DOHH2 (cell line): ENCODE results near the gene BCL2A1.
"Not testable (repeated sequence)": the region's sequence is repeated elsewhere in the genome, so short reads cannot be mapped to it uniquely, and the experiment has no call there.

ENCODE experiments used
- H3F3A ChIP-seq: fragments of 200-600 bp; sonication (generic), shearing (Covaris generic); 2 replicates; pipeline ENCODE4 v1.6.0; 2016; ENCODE audit warnings: antibody characterized with exemption, mild to moderate bottlenecking; ENCODE audit not compliant: control insufficient read depth, insufficient read depth
- H3K27ac ChIP-seq: fragments of 200-600 bp; sonication (generic); 2 replicates; pipeline ENCODE4 v1.5.1; 2014; ENCODE audit warnings: low read depth, mild to moderate bottlenecking, low read length, moderate library complexity
- H3K27me3 ChIP-seq: fragments of 200-600 bp; sonication (generic); 2 replicates; pipeline ENCODE4 v1.6.1; 2014; ENCODE audit warnings: mild to moderate bottlenecking, low read length, mixed read lengths; ENCODE audit not compliant: control insufficient read depth
- H3K36me3 ChIP-seq: fragments of 200-600 bp; sonication (generic); 2 replicates; pipeline ENCODE4 v1.6.1; 2014; ENCODE audit warnings: mild to moderate bottlenecking, low read length, moderate library complexity, mixed read lengths; ENCODE audit not compliant: control insufficient read depth
- H3K4me1 ChIP-seq: fragments of 200-600 bp; sonication (generic); 2 replicates; pipeline ENCODE4 v1.6.1; 2014; ENCODE audit warnings: mild to moderate bottlenecking, low read length, mixed read lengths; ENCODE audit not compliant: control insufficient read depth
- H3K4me2 ChIP-seq: fragments of 200-600 bp; sonication (generic); 2 replicates; pipeline ENCODE4 v1.6.0; 2014; ENCODE audit warnings: mild to moderate bottlenecking, low read length, moderate library complexity
- H3K4me3 ChIP-seq: fragments of 200-600 bp; sonication (generic); 2 replicates; pipeline ENCODE4 v1.5.1; 2014; ENCODE audit warnings: mild to moderate bottlenecking, low read length, mixed read lengths
- H3K79me2 ChIP-seq: fragments of 200-600 bp; sonication (generic); 2 replicates; pipeline ENCODE4 v1.6.1; 2014; ENCODE audit warnings: mild to moderate bottlenecking, low read length, mixed read lengths; ENCODE audit not compliant: control insufficient read depth
- H3K9me2 ChIP-seq: fragments of 200-600 bp; sonication (generic); replicated peaks from 2 replicates; pipeline ENCODE4 v1.6.1; 2014; ENCODE audit warnings: mild to moderate bottlenecking, low read length, mixed read lengths; ENCODE audit not compliant: control insufficient read depth
- H3K9me3 ChIP-seq: fragments of 200-600 bp; sonication (generic); 2 replicates; pipeline ENCODE4 v1.6.1; 2014; ENCODE audit warnings: antibody characterized with exemption, low read length, mixed read lengths; ENCODE audit not compliant: control insufficient read depth, insufficient read depth
- H4K20me1 ChIP-seq: fragments of 200-600 bp; sonication (generic); 2 replicates; pipeline ENCODE4 v1.6.0; 2014; ENCODE audit warnings: low read depth, mild to moderate bottlenecking, antibody characterized with exemption, low read length, moderate library complexity; ENCODE audit not compliant: control insufficient read depth, insufficient read depth
- CTCF ChIP-seq: fragments of 200-600 bp; sonication (generic); IDR thresholded peaks from one replicate; pipeline ENCODE4 v1.5.1; 2014; ENCODE audit warnings: antibody characterized with exemption, mild to moderate bottlenecking, low read depth, low read length; ENCODE audit not compliant: poor library complexity, severe bottlenecking
- EZH2phosphoT487 ChIP-seq: fragments of 200-600 bp; sonication (generic); IDR thresholded peaks from 2 replicates; pipeline ENCODE4 v1.6.1; 2017; ENCODE audit warnings: borderline replicate concordance, mild to moderate bottlenecking, antibody characterized with exemption, low read length, moderate library complexity, mixed read lengths

BCL2A1 gene

GRCh38 chr15:79916502-79917132 is 54.4 kb downstream of the BCL2A1 start:
- peaks cover 68% of the 10 kb centered on the region for H3K9me3 ChIP-seq

GRCh38 chr15:79915776-79916501 is 55.1 kb downstream of the BCL2A1 start:
- not testable (repeated sequence) for H3F3A ChIP-seq, H3K27ac ChIP-seq, H3K4me1 ChIP-seq, H3K9me2 ChIP-seq, H3K27me3 ChIP-seq, H3K4me3 ChIP-seq, H3K4me2 ChIP-seq, H4K20me1 ChIP-seq
- Histone ChIP-seq H3K9me3 (peaks cover 62% of the 10 kb centered on the region), H3K79me2 (peaks cover 26% of the 10 kb centered on the region), H3K36me3 (peaks cover 80% of the 10 kb centered on the region)

More at GRCh38 chr15:79916502-79917132, 54.4 kb downstream of the BCL2A1 start:
- Histone ChIP-seq H3K4me2 (no peak overlapping the region), H3K4me3 (no peak overlapping the region), H3K27ac (no peak overlapping the region), H4K20me1 (no peaks in the 10 kb centered on the region), H3F3A (peaks cover 4% of the 10 kb centered on the region; the same call in 1 of the 2 replicates), H3K36me3 (peaks cover 84% of the 10 kb centered on the region), H3K79me2 (peaks cover 33% of the 10 kb centered on the region), H3K9me2 (no peaks in the 10 kb centered on the region), H3K4me1 (no peaks in the 10 kb centered on the region), H3K27me3 (no peaks in the 10 kb centered on the region)
- TF ChIP-seq EZH2phosphoT487 (no peak), CTCF (no peak)

GRCh38 chr15:79914728-79915127 is 56.3 kb downstream of the BCL2A1 start:
- TF ChIP-seq CTCF (no peak), EZH2phosphoT487 (no peak)
- Histone ChIP-seq H3K4me2 (no peak overlapping the region), H3K9me2 (no peaks in the 10 kb centered on the region), H3F3A (peaks cover 12% of the 10 kb centered on the region; the same call in 1 of the 2 replicates), H3K4me1 (peaks cover 10% of the 10 kb centered on the region), H3K27ac (no peak overlapping the region), H3K4me3 (no peak overlapping the region), H3K9me3 (peaks cover 61% of the 10 kb centered on the region), H4K20me1 (no peaks in the 10 kb centered on the region), H3K79me2 (peaks cover 20% of the 10 kb centered on the region), H3K36me3 (peaks cover 80% of the 10 kb centered on the region), H3K27me3 (no peaks in the 10 kb centered on the region)
